ENCODE data around the gene PPP4R1.

DNA sequence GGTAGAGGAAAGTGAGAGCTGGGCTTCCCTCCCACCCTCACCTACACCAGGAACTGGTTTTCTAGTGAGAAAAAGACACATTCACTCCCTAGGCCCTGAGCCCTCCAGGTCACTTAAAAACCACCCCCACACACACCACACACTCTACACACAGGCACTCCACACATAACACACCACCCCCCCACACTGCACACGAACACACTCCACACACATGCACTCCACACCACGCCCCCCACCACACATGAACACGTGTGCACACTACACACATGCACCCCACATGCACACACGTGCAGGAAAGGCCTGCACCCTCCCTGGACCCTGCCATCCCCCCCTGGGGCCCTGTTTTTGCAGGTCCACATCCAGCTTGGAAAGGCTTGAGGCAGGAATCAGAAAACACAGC lies 71.4 kb downstream of the PPP4R1 start:
- TF ChIP-seq CTCF (IDR thresholded peaks at IDR 0.05) (no peak), POLR2A (IDR thresholded peaks at IDR 0.05) (no peak)
